GM23338 (cell line): Measurements from ENCODE around the gene GDPD1. TPM values are rescaled to one million over a fixed set of nuclear protein-coding genes. Genes with fewer than 3 reads are reported as not detected.

Experiments used
- ATAC-seq: fragments of 200-7000 bp; cut with Tn5 transposase; 3 replicates; pipeline ENCODE4 v1.9.1; 2020
- DNase-seq: peaks from one replicate; pipeline ENCODE4 v3.0.0-alpha.2; 2015; ENCODE audit warnings: low spot score
- H2AFZ ChIP-seq: fragments of 200-600 bp; sonication (generic); 2 replicates; pipeline ENCODE4 v1.8.0; 2016; ENCODE audit warnings: antibody characterized with exemption, mild to moderate bottlenecking, moderate library complexity
- H3F3A ChIP-seq: fragments of 200-600 bp; sonication (generic); replicated peaks from 2 replicates; pipeline ENCODE4 v1.8.0; 2017; ENCODE audit warnings: antibody characterized with exemption, mixed run types, low read depth
- H3K27ac ChIP-seq: fragments of 200-600 bp; sonication (generic); 2 replicates; pipeline ENCODE4 v1.6.1; 2016; ENCODE audit warnings: low read depth
- H3K27me3 ChIP-seq: fragments of 200-600 bp; sonication (generic); 2 replicates; pipeline ENCODE4 v1.8.0; 2016; ENCODE audit warnings: mild to moderate bottlenecking, mixed run types, moderate library complexity; ENCODE audit not compliant: insufficient read depth
- H3K36me3 ChIP-seq: fragments of 200-600 bp; sonication (generic); 2 replicates; pipeline ENCODE4 v1.8.0; 2016; ENCODE audit warnings: mild to moderate bottlenecking; ENCODE audit not compliant: insufficient read depth
- H3K4me1 ChIP-seq: fragments of 200-600 bp; sonication (generic); 2 replicates; pipeline ENCODE4 v1.8.0; 2016; ENCODE audit warnings: mild to moderate bottlenecking, moderate library complexity; ENCODE audit not compliant: insufficient read depth
- H3K4me2 ChIP-seq: fragments of 200-600 bp; sonication (generic); 2 replicates; pipeline ENCODE4 v1.7.1; 2017; ENCODE audit warnings: mixed run types
- H3K4me3 ChIP-seq: fragments of 200-600 bp; sonication (generic); 2 replicates; pipeline ENCODE4 v1.6.1; 2016; ENCODE audit warnings: mixed run types
- H3K79me2 ChIP-seq: fragments of 200-600 bp; sonication (generic); replicated peaks from 2 replicates; pipeline ENCODE4 v1.8.0; 2017; ENCODE audit warnings: mild to moderate bottlenecking; ENCODE audit not compliant: insufficient read depth
- H3K9me2 ChIP-seq: fragments of 200-600 bp; sonication (generic); 2 replicates; pipeline ENCODE4 v1.8.0; 2017; ENCODE audit not compliant: insufficient read depth
- H4K20me1 ChIP-seq: fragments of 200-600 bp; sonication (generic); replicated peaks from 2 replicates; pipeline ENCODE4 v1.8.0; 2017; ENCODE audit warnings: mild to moderate bottlenecking; ENCODE audit not compliant: insufficient read depth
- H3K27ac Mint-ChIP-seq: 2 replicates; pipeline ENCODE4 v1.8.0; 2020; ENCODE audit warnings: inconsistent platforms, mild to moderate bottlenecking, moderate library complexity, mixed read lengths
- H3K27me3 Mint-ChIP-seq: 3 replicates; pipeline ENCODE4 v1.8.0; 2022; ENCODE audit warnings: low read depth, mild to moderate bottlenecking, moderate library complexity, mixed read lengths, inconsistent platforms; ENCODE audit not compliant: insufficient read depth, poor library complexity
- H3K36me3 Mint-ChIP-seq: 3 replicates; pipeline ENCODE4 v1.8.0; 2021; ENCODE audit warnings: low read depth, mild to moderate bottlenecking, inconsistent platforms, moderate library complexity, mixed read lengths
- H3K4me1 Mint-ChIP-seq: 3 replicates; pipeline ENCODE4 v1.8.0; 2020; ENCODE audit warnings: mild to moderate bottlenecking, inconsistent platforms, mixed read lengths
- H3K4me3 Mint-ChIP-seq: 3 replicates; pipeline ENCODE4 v1.8.0; 2021; ENCODE audit warnings: moderate library complexity, mild to moderate bottlenecking, inconsistent platforms, mixed read lengths
- H3K9me3 Mint-ChIP-seq: 3 replicates; pipeline ENCODE4 v1.8.0; 2020; ENCODE audit warnings: moderate library complexity, mild to moderate bottlenecking, inconsistent platforms, mixed read lengths
- CREB1 ChIP-seq: fragments of 250-450 bp; sonication (Bioruptor Pico); IDR thresholded peaks from 2 replicates; pipeline ENCODE4 v1.5.0; 2020; ENCODE audit warnings: low read depth, mild to moderate bottlenecking, moderate library complexity
- ETS1 ChIP-seq: IDR thresholded peaks from 2 replicates; pipeline ENCODE4 v1.6.1; 2016; ENCODE audit warnings: antibody characterized with exemption
- EZH2phosphoT487 ChIP-seq: fragments of 200-600 bp; sonication (generic); IDR thresholded peaks from one replicate; pipeline ENCODE4 v1.8.1; 2018; ENCODE audit warnings: antibody characterized with exemption; ENCODE audit not compliant: unreplicated experiment
- JUNB ChIP-seq: IDR thresholded peaks from one replicate; pipeline ENCODE4 v1.6.1; 2016; ENCODE audit warnings: antibody characterized with exemption; ENCODE audit not compliant: unreplicated experiment
- NANOG ChIP-seq: IDR thresholded peaks from 2 replicates; pipeline ENCODE4 v1.6.1; 2016; ENCODE audit warnings: antibody characterized with exemption, borderline replicate concordance
- POLR2AphosphoS5 ChIP-seq: IDR thresholded peaks from 2 replicates; pipeline ENCODE4 v1.6.1; 2016; ENCODE audit warnings: antibody characterized with exemption, low read depth
- REST ChIP-seq: IDR thresholded peaks from one replicate; pipeline ENCODE4 v1.6.1; 2018; ENCODE audit warnings: antibody characterized with exemption; ENCODE audit not compliant: unreplicated experiment
- STAT1 ChIP-seq: IDR thresholded peaks from one replicate; pipeline ENCODE4 v1.6.1; 2016; ENCODE audit warnings: antibody characterized with exemption; ENCODE audit not compliant: unreplicated experiment
- ZNF114 ChIP-seq: fragments of 250-450 bp; sonication (Bioruptor Pico); IDR thresholded peaks from 2 replicates; pipeline ENCODE4 v1.5.0; 2020; ENCODE audit warnings: mild to moderate bottlenecking, moderate library complexity
- ZNF331 ChIP-seq: fragments of 250-450 bp; sonication (Bioruptor Pico); IDR thresholded peaks from 2 replicates; pipeline ENCODE4 v1.5.0; 2020; ENCODE audit warnings: low read depth, mild to moderate bottlenecking, moderate library complexity
- polyA plus RNA-seq: library from polyadenylated mRNA; unstranded; fragments of >200 nt; fragmentation: Nextera tagmentation; extraction: Ambion mirVana; gene quantifications from 2 replicates; pipeline ENCODE4 v1.2.1, GENCODE V29; 2016
- total RNA-seq: library from RNA; depleted of rRNA; stranded (reverse); fragments of >200 nt; shearing (Covaris generic); gene quantifications from 2 replicates; pipeline ENCODE4 v1.2.3, GENCODE V29; 2014

The GDPD1 gene
- total and polyA plus RNA-seq, 2 experiments from 2014 or later = 6.8 to 7.8 TPM

- Histone ChIP-seq H3K27ac (no peak overlapping the region), H3K4me3 (no peak overlapping the region), H3F3A (no peaks in the 10 kb centered on the region), H3K79me2 (no peaks in the 10 kb centered on the region), H3K9me2 (no peaks in the 10 kb centered on the region), H3K36me3 (peaks cover 6% of the 10 kb centered on the region), H3K4me1 (no peaks in the 10 kb centered on the region), H3K4me2 (no peak overlapping the region), H2AFZ (no peak overlapping the region), H3K27me3 (no peaks in the 10 kb centered on the region), H4K20me1 (no peaks in the 10 kb centered on the region)
- no peak for TF ChIP-seq POLR2AphosphoS5
- no peak for TF ChIP-seq ETS1
- no peak for TF ChIP-seq ZNF331 (CRISPR knock-in tag)
- no peak for TF ChIP-seq NANOG
- H3K36me3 Mint-ChIP-seq = peaks cover 31% of the 10 kb centered on the region
- DNase-seq (no peak), ATAC-seq (no peak)
- no peak overlapping the region for H3K4me3 Mint-ChIP-seq
- H3K4me1 Mint-ChIP-seq = no peaks in the 10 kb centered on the region; the same call in 2 of the 3 replicates
- H3K27ac Mint-ChIP-seq = no peak overlapping the region
- H3K27me3 Mint-ChIP-seq = peaks cover 10% of the 10 kb centered on the region
- H3K9me3 Mint-ChIP-seq = no peaks in the 10 kb centered on the region
These were observed 39.7 kb upstream of the GDPD1 start for GRCh38 chr17:59180626-59181025.

GRCh38 chr17:59181481-59181880 lies 38.8 kb upstream of the GDPD1 start:
- H3K4me2 ChIP-seq = no peak overlapping the region
- peaks cover 6% of the 10 kb centered on the region for H3K27me3 Mint-ChIP-seq
- no peak overlapping the region for H3K27ac Mint-ChIP-seq
- no peaks in the 10 kb centered on the region for H3K4me1 ChIP-seq
- no peaks in the 10 kb centered on the region for H3F3A ChIP-seq
- no peaks in the 10 kb centered on the region for H4K20me1 ChIP-seq
- no peaks in the 10 kb centered on the region for H3K9me3 Mint-ChIP-seq
- H3K4me3 Mint-ChIP-seq = no peak overlapping the region
- ATAC-seq (no peak), DNase-seq (no peak)
- no peaks in the 10 kb centered on the region; the same call in 2 of the 3 replicates for H3K4me1 Mint-ChIP-seq
- no peaks in the 10 kb centered on the region for H3K27me3 ChIP-seq
- H3K36me3 ChIP-seq = peaks cover 8% of the 10 kb centered on the region
- no peaks in the 10 kb centered on the region for H3K9me2 ChIP-seq
- TF ChIP-seq JUNB (no peak), CREB1 (CRISPR knock-in tag) (no peak), POLR2AphosphoS5 (no peak), ZNF331 (CRISPR knock-in tag) (no peak), ETS1 (no peak)
- H3K27ac ChIP-seq = no peak overlapping the region
- no peak overlapping the region for H3K4me3 ChIP-seq
- no peak overlapping the region for H2AFZ ChIP-seq
- no peaks in the 10 kb centered on the region for H3K79me2 ChIP-seq
- H3K36me3 Mint-ChIP-seq = peaks cover 37% of the 10 kb centered on the region

- H3K27ac Mint-ChIP-seq = no peak overlapping the region
- H3K4me3 Mint-ChIP-seq = no peak overlapping the region
- ATAC-seq (no peak), DNase-seq (no peak)
- H3K9me3 Mint-ChIP-seq = no peaks in the 10 kb centered on the region
- Histone ChIP-seq H3K27ac (no peak overlapping the region), H3K4me3 (no peak overlapping the region), H3K9me2 (no peaks in the 10 kb centered on the region), H3F3A (no peaks in the 10 kb centered on the region), H2AFZ (no peak overlapping the region), H3K4me1 (no peaks in the 10 kb centered on the region), H3K36me3 (peaks cover 17% of the 10 kb centered on the region), H3K4me2 (no peak overlapping the region), H3K79me2 (no peaks in the 10 kb centered on the region), H4K20me1 (no peaks in the 10 kb centered on the region), H3K27me3 (no peaks in the 10 kb centered on the region)
- H3K4me1 Mint-ChIP-seq = no peaks in the 10 kb centered on the region
- peaks cover 5% of the 10 kb centered on the region for H3K27me3 Mint-ChIP-seq
- H3K36me3 Mint-ChIP-seq = peaks cover 42% of the 10 kb centered on the region
- TF ChIP-seq STAT1 = no peak
- no peak for TF ChIP-seq POLR2AphosphoS5
- TF ChIP-seq JUNB = no peak
- no peak for TF ChIP-seq ZNF331 (CRISPR knock-in tag)
- no peak for TF ChIP-seq ETS1
- no peak for TF ChIP-seq EZH2phosphoT487
- no peak for TF ChIP-seq ZNF114 (CRISPR knock-in tag)
- no peak for TF ChIP-seq NANOG
- TF ChIP-seq REST = no peak
These were observed 34.3 kb upstream of the GDPD1 start for GRCh38 chr17:59185997-59186396.
